Measurements from ENCODE around the gene NECTIN2.

The NECTIN2 gene

DNA sequence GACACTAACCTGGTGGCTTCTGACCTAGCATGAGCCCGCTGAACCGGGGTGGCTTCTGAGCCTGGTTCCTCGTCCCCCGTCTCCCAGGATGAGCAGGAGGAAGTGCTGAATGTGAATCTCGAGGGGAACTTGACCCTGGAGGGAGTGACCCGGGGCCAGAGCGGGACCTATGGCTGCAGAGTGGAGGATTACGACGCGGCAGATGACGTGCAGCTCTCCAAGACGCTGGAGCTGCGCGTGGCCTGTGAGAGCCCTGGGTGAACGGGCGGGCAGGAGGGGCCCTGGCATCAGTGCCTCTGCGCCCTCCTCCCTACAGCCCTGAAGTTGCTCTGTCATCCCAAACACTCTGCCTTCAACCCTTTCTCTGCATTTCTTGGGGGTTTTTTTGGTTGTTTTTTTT, 31.6 kb upstream of the NECTIN2 start:
- Histone ChIP-seq H2AFZ (ENCODE audit: low read depth, low read length) (no peak overlapping the region), H2BK15ac (ENCODE audit: low read depth, poor library complexity, severe bottlenecking) (no peak overlapping the region), H3K9me3 (ENCODE audit: control insufficient read depth, low read length) (no peaks in the 10 kb centered on the region), H2AK5ac (ENCODE audit: low read length, severe bottlenecking) (no peak overlapping the region), H3K27me3 (ENCODE audit: control insufficient read depth in 1 of 2, insufficient read depth in 1 of 2, low read length in 2 of 2) (peaks cover 4% of the 10 kb centered on the region in 2 experiments), H2BK12ac (ENCODE audit: low read length in 2 of 2) (no peak overlapping the region), H3K4me3 (ENCODE audit: insufficient read depth in 1 of 2, low read depth in 1 of 2, low read length in 2 of 2) (no peak overlapping the region), H3K79me1 (replicated peaks; ENCODE audit: low read length, poor library complexity, severe bottlenecking) (no peaks in the 10 kb centered on the region), H3K9ac (ENCODE audit: low read length) (no peak overlapping the region), H3K36me3 (ENCODE audit: control insufficient read depth in 1 of 2, insufficient read depth in 2 of 2, low read depth in 1 of 2, low read length in 2 of 2) (peaks cover 0 to 23% of the 10 kb centered on the region in 2 experiments), H4K8ac (ENCODE audit: low read length) (no peak overlapping the region), H3K18ac (ENCODE audit: low read depth in 1 of 2, low read length in 2 of 2) (no peak overlapping the region), H3K27ac (ENCODE audit: low read length, poor library complexity, severe bottlenecking) (no peak overlapping the region), H3K4me2 (ENCODE audit: low read length, poor library complexity, severe bottlenecking) (no peak overlapping the region), H3K4me1 (ENCODE audit: control insufficient read depth, insufficient read depth, low read depth, low read length) (peaks cover 8% of the 10 kb centered on the region), H4K91ac (ENCODE audit: low read length) (no peak overlapping the region), H3K23ac (ENCODE audit: low read length in 2 of 2) (no peak overlapping the region), H3K14ac (ENCODE audit: low read length in 2 of 2) (no peak overlapping the region), H2BK120ac (ENCODE audit: low read depth, low read length) (no peak overlapping the region), H3K4ac (ENCODE audit: low read depth in 1 of 2, low read length in 2 of 2) (no peak overlapping the region), H2BK5ac (ENCODE audit: low read depth, low read length, poor library complexity, severe bottlenecking) (no peak overlapping the region)
- DNase-seq, result no peak
- WGBS, result 96% methylated on average over 11 of the region's 17 CpGs

DNA sequence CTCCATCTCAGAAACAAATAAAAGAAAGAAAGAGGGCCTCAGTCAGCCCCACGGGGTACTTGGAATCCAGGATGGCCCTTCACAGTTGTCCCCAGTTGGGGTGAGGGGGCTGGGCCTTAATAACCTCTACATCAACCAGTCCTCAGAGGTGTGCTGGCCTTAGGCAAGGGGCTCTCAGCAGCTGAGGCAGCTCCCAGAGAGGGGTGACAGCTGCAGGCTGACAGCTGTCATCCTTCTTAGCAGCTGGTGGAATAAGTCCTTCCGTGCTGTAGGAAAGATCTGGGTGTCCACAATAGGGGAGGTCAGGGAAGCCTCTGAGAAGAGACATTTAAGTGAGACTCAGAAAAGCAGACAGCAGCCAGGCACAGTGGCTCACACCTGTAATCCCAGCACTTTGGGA, 29.8 kb upstream of the NECTIN2 start:
- Histone ChIP-seq H3K4me1 (ENCODE audit: control insufficient read depth, insufficient read depth, low read depth, low read length) (no peaks in the 10 kb centered on the region), H4K91ac (ENCODE audit: low read length) (no peak overlapping the region), H3K36me3 (ENCODE audit: control insufficient read depth in 1 of 2, insufficient read depth in 2 of 2, low read depth in 1 of 2, low read length in 2 of 2) (peaks cover 0 to 23% of the 10 kb centered on the region in 2 experiments), H2AFZ (ENCODE audit: low read depth, low read length) (no peak overlapping the region), H3K27me3 (ENCODE audit: control insufficient read depth in 1 of 2, insufficient read depth in 1 of 2, low read length in 2 of 2) (peaks cover 3 to 8% of the 10 kb centered on the region in 2 experiments), H3K14ac (ENCODE audit: low read length in 2 of 2) (no peak overlapping the region), H3K27ac (ENCODE audit: low read length, poor library complexity, severe bottlenecking) (no peak overlapping the region), H3K18ac (ENCODE audit: low read depth in 1 of 2, low read length in 2 of 2) (no peak overlapping the region), H2BK5ac (ENCODE audit: low read depth, low read length, poor library complexity, severe bottlenecking) (no peak overlapping the region), H2BK12ac (ENCODE audit: low read length in 2 of 2) (no peak overlapping the region), H3K23ac (ENCODE audit: low read length in 2 of 2) (no peak overlapping the region), H3K4ac (ENCODE audit: low read depth in 1 of 2, low read length in 2 of 2) (no peak overlapping the region), H2BK15ac (ENCODE audit: low read depth, poor library complexity, severe bottlenecking) (no peak overlapping the region), H3K79me1 (replicated peaks; ENCODE audit: low read length, poor library complexity, severe bottlenecking) (no peaks in the 10 kb centered on the region), H2BK120ac (ENCODE audit: low read depth, low read length) (no peak overlapping the region), H4K8ac (ENCODE audit: low read length) (no peak overlapping the region), H2AK5ac (ENCODE audit: low read length, severe bottlenecking) (no peak overlapping the region), H3K9me3 (ENCODE audit: control insufficient read depth, low read length) (no peaks in the 10 kb centered on the region), H3K9ac (ENCODE audit: low read length) (no peak overlapping the region), H3K4me2 (ENCODE audit: low read length, poor library complexity, severe bottlenecking) (no peak overlapping the region), H3K4me3 (ENCODE audit: insufficient read depth in 1 of 2, low read depth in 1 of 2, low read length in 2 of 2) (no peak overlapping the region)
- DNase-seq, result no peak
- 66% methylated on average over 2 of the region's 2 CpGs for WGBS

DNA sequence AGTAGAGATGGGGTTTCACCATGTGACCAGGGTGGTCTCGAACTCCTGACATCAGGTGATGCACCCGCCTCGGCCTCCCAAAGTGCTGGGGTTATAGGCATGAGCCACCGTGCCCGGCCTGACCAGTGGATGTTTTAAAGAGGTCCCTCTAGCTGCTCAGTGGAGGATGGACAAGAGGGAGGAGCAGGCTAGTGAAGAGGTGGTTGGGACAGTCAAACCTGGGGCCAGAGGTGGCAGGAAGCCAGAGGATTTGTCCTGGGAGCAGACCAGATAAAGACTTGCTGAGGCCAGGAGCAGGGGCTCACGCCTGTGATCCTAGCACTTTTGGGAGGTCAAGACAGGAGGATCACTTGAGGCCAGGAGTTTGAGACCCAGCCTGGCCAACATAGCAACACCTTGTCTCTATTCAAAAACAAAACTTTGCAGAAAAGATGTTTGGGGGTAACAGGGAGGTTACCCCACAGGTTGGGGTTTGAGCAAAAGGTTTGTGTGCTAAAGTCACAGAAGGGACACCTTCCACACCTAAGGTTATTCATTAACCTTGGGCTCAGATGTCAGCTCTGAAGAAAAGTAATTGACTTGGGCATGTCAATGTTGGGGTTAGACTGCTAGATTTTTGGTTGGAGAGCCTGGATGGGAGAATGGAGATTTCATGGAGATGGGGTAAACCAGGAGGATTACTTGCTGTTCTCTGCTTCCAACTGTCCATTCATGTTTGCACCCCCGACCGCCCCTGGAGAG, 28.2 kb upstream of the NECTIN2 start:
- Histone ChIP-seq H2BK5ac (ENCODE audit: low read depth, low read length, poor library complexity, severe bottlenecking) (no peak overlapping the region), H3K9me3 (ENCODE audit: control insufficient read depth, low read length) (no peaks in the 10 kb centered on the region), H3K18ac (ENCODE audit: low read depth in 1 of 2, low read length in 2 of 2) (no peak overlapping the region), H4K91ac (ENCODE audit: low read length) (no peak overlapping the region), H3K4me3 (ENCODE audit: insufficient read depth in 1 of 2, low read depth in 1 of 2, low read length in 2 of 2) (no peak overlapping the region), H3K14ac (ENCODE audit: low read length in 2 of 2) (no peak overlapping the region), H2BK15ac (ENCODE audit: low read depth, poor library complexity, severe bottlenecking) (no peak overlapping the region), H2AFZ (ENCODE audit: low read depth, low read length) (no peak overlapping the region), H3K4me2 (ENCODE audit: low read length, poor library complexity, severe bottlenecking) (no peak overlapping the region), H3K4me1 (ENCODE audit: control insufficient read depth, insufficient read depth, low read depth, low read length) (no peaks in the 10 kb centered on the region), H2AK5ac (ENCODE audit: low read length, severe bottlenecking) (no peak overlapping the region), H2BK120ac (ENCODE audit: low read depth, low read length) (no peak overlapping the region), H3K23ac (ENCODE audit: low read length in 2 of 2) (no peak overlapping the region), H3K4ac (ENCODE audit: low read depth in 1 of 2, low read length in 2 of 2) (no peak overlapping the region), H3K79me1 (replicated peaks; ENCODE audit: low read length, poor library complexity, severe bottlenecking) (no peaks in the 10 kb centered on the region), H4K8ac (ENCODE audit: low read length) (no peak overlapping the region), H2BK12ac (ENCODE audit: low read length in 2 of 2) (no peak overlapping the region), H3K9ac (ENCODE audit: low read length) (no peak overlapping the region), H3K36me3 (ENCODE audit: control insufficient read depth in 1 of 2, insufficient read depth in 2 of 2, low read depth in 1 of 2, low read length in 2 of 2) (peaks cover 0 to 18% of the 10 kb centered on the region in 2 experiments), H3K27ac (ENCODE audit: low read length, poor library complexity, severe bottlenecking) (no peak overlapping the region), H3K27me3 (ENCODE audit: control insufficient read depth in 1 of 2, insufficient read depth in 1 of 2, low read length in 2 of 2) (peaks cover 16 to 17% of the 10 kb centered on the region in 2 experiments)
- DNase-seq, result no peak
- WGBS, result 87% methylated on average over 7 of the region's 8 CpGs

DNA sequence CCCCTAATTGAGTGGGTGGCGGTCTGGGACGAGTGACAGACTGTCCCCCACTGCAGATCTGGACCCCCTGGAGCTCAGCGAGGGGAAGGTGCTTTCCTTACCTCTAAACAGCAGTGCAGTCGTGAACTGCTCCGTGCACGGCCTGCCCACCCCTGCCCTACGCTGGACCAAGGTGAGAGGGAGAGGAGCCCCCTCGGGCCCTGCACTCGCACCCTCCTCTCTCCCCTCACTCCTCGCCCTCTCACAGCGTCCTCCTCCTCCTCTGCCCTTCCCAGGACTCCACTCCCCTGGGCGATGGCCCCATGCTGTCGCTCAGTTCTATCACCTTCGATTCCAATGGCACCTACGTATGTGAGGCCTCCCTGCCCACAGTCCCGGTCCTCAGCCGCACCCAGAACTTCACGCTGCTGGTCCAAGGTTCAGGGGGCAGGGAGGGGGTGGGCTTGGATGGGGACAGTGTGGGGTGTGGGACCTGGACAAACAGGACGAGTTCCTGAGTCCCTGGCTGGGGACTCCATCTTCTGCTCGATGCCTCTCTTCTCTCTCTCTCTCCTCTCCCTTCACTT, 27.5 kb upstream of the NECTIN2 start:
- Histone ChIP-seq H3K4me1 (ENCODE audit: control insufficient read depth, insufficient read depth, low read depth, low read length) (peaks cover 3% of the 10 kb centered on the region), H4K8ac (ENCODE audit: low read length) (no peak overlapping the region), H3K36me3 (ENCODE audit: control insufficient read depth in 1 of 2, insufficient read depth in 2 of 2, low read depth in 1 of 2, low read length in 2 of 2) (peaks cover 0 to 13% of the 10 kb centered on the region in 2 experiments), H4K91ac (ENCODE audit: low read length) (no peak overlapping the region), H3K23ac (ENCODE audit: low read length in 2 of 2) (no peak overlapping the region), H3K18ac (ENCODE audit: low read depth in 1 of 2, low read length in 2 of 2) (no peak overlapping the region), H2AFZ (ENCODE audit: low read depth, low read length) (no peak overlapping the region), H3K79me1 (replicated peaks; ENCODE audit: low read length, poor library complexity, severe bottlenecking) (no peaks in the 10 kb centered on the region), H3K4me2 (ENCODE audit: low read length, poor library complexity, severe bottlenecking) (no peak overlapping the region), H3K4ac (ENCODE audit: low read depth in 1 of 2, low read length in 2 of 2) (no peak overlapping the region), H2AK5ac (ENCODE audit: low read length, severe bottlenecking) (no peak overlapping the region), H3K9me3 (ENCODE audit: control insufficient read depth, low read length) (no peaks in the 10 kb centered on the region), H2BK120ac (ENCODE audit: low read depth, low read length) (no peak overlapping the region), H3K4me3 (ENCODE audit: insufficient read depth in 1 of 2, low read depth in 1 of 2, low read length in 2 of 2) (no peak overlapping the region), H3K27ac (ENCODE audit: low read length, poor library complexity, severe bottlenecking) (no peak overlapping the region), H3K14ac (ENCODE audit: low read length in 2 of 2) (no peak overlapping the region), H2BK15ac (ENCODE audit: low read depth, poor library complexity, severe bottlenecking) (no peak overlapping the region), H3K27me3 (ENCODE audit: control insufficient read depth in 1 of 2, insufficient read depth in 1 of 2, low read length in 2 of 2) (peaks cover 18 to 22% of the 10 kb centered on the region in 2 experiments), H3K9ac (ENCODE audit: low read length) (no peak overlapping the region), H2BK12ac (ENCODE audit: low read length in 2 of 2) (no peak overlapping the region), H2BK5ac (ENCODE audit: low read depth, low read length, poor library complexity, severe bottlenecking) (no peak overlapping the region)
- 84% methylated on average over 17 of the region's 20 CpGs for WGBS
- DNase-seq, result no peak
